HCT116 (cell line): ENCODE measurements around the gene ZBTB21. TPM values are rescaled to one million over a fixed set of nuclear protein-coding genes. Genes with fewer than 3 reads are reported as not detected.

ENCODE experiments used
- ATAC-seq: fragments of 200-7000 bp; cut with Tn5 transposase; 2 replicates; pipeline ENCODE4 v1.9.1; 2020; ENCODE audit warnings: mild to moderate bottlenecking, moderate library complexity
- BruUV-seq: library from RNA; stranded (reverse); fragments of 400-500 nt; replicated peaks from 2 replicates; lab custom pipeline; 2021; lab: Mats Ljungman, UMichigan
- CTCF ChIA-PET: fragments of 300-600 bp; sonication (Branson Sonifier 250); formaldehyde crosslinking; loops from one replicate; lab custom pipeline; 2021; ENCODE audit warnings: antibody characterized with exemption; lab: Charles Lee
- POLR2A ChIA-PET: fragments of 300-600, 350-600 bp; sonication (Branson Sonifier 250); formaldehyde crosslinking; loops from one replicate; lab custom pipeline; 2021; ENCODE audit warnings: antibody characterized with exemption; lab: Charles Lee
- RAD21 ChIA-PET, 2 experiments: fragments of 300-600 bp; sonication (Branson Sonifier 250); formaldehyde crosslinking; loops; one replicate each; lab custom pipeline; 2023; ENCODE audit warnings: low total read pairs in 2 of 2; ENCODE audit not compliant: uncharacterized antibody in 2 of 2, unreplicated experiment in 2 of 2, low non-redundant PET in 1 of 2; lab: Charles Lee
- DNase-seq: peaks from one replicate; pipeline ENCODE4 v3.0.0-alpha.2; 2010; ENCODE audit warnings: low read depth, low spot score
- H2AFZ ChIP-seq: fragments of 200-600 bp; shearing (Covaris generic), sonication (generic); 2 replicates; pipeline ENCODE4 v1.6.1; 2017; ENCODE audit warnings: low read depth, mixed run types, mixed read lengths, antibody characterized with exemption, low read length; ENCODE audit not compliant: poor library complexity, severe bottlenecking
- H3K27ac ChIP-seq: 2 replicates; pipeline ENCODE4 v1.5.1; 2012; ENCODE audit warnings: low read depth, low read length
- H3K27me3 ChIP-seq: fragments of 200-600 bp; sonication (generic); 2 replicates; pipeline ENCODE4 v1.6.1; 2016; ENCODE audit warnings: mixed run types, low read length, mixed read lengths; ENCODE audit not compliant: insufficient read depth
- H3K36me3 ChIP-seq, 2 experiments: fragments of 200-500 bp in 1 of 2; fragments of 200-600 bp in 1 of 2; sonication (Bioruptor generic) in 1 of 2; sonication (generic) in 1 of 2; 2 replicates each; pipeline versions ENCODE4 v1.5.1 to v1.6.1; 2014 to 2016; ENCODE audit warnings: low read length in 2 of 2, inconsistent platforms in 1 of 2, mixed read lengths in 1 of 2, mixed run types in 1 of 2; ENCODE audit not compliant: insufficient read depth in 2 of 2, control insufficient read depth in 1 of 2
- H3K4me1 ChIP-seq, 2 experiments: fragments of 200-600 bp in 1 of 2; sonication (generic) in 1 of 2; 2 replicates each; pipeline versions ENCODE4 v1.5.1 to v1.6.1; 2012 to 2017; ENCODE audit warnings: low read length in 2 of 2, inconsistent platforms in 1 of 2, mild to moderate bottlenecking in 1 of 2, mixed read lengths in 1 of 2, mixed run types in 1 of 2, moderate library complexity in 1 of 2; ENCODE audit not compliant: insufficient read depth in 2 of 2, control insufficient read depth in 1 of 2
- H3K4me2 ChIP-seq: fragments of 200-600 bp; sonication (generic); 2 replicates; pipeline ENCODE4 v1.6.1; 2017; ENCODE audit warnings: mixed run types, low read length, mixed read lengths
- H3K4me3 ChIP-seq, 2 experiments: fragments of 200-600 bp in 1 of 2; sonication (generic) in 1 of 2; replicated peaks in 1 of 2; 2 replicates each; pipeline ENCODE4 v1.5.1; 2011 to 2016; ENCODE audit warnings: low read length in 2 of 2, control low read depth in 1 of 2, low read depth in 1 of 2, mild to moderate bottlenecking in 1 of 2, mixed read lengths in 1 of 2, mixed run types in 1 of 2
- H3K79me2 ChIP-seq: fragments of 200-600 bp; sonication (generic); 2 replicates; pipeline ENCODE4 v1.6.1; 2017; ENCODE audit warnings: mild to moderate bottlenecking, mixed run types, low read length, moderate library complexity, mixed read lengths; ENCODE audit not compliant: insufficient read depth
- H3K9ac ChIP-seq: fragments of 200-600 bp; sonication (generic); 2 replicates; pipeline ENCODE4 v1.6.1; 2016; ENCODE audit warnings: low read length, mixed read lengths
- H3K9me2 ChIP-seq: fragments of 200-600 bp; sonication (generic), shearing (Covaris generic); 2 replicates; pipeline ENCODE4 v1.6.1; 2017; ENCODE audit warnings: mixed run types, mild to moderate bottlenecking, moderate library complexity; ENCODE audit not compliant: insufficient read depth
- H3K9me3 ChIP-seq, 2 experiments: fragments of 200-500 bp in 1 of 2; fragments of 200-600 bp in 1 of 2; sonication (Bioruptor generic) in 1 of 2; sonication (generic) in 1 of 2; 2 replicates each; pipeline ENCODE4 v1.6.1; 2014 to 2017; ENCODE audit warnings: low read length in 2 of 2, mixed read lengths in 2 of 2, inconsistent platforms in 1 of 2, low read depth in 1 of 2, mild to moderate bottlenecking in 1 of 2, mixed run types in 1 of 2, moderate library complexity in 1 of 2; ENCODE audit not compliant: control insufficient read depth in 1 of 2, insufficient read depth in 1 of 2
- H4K20me1 ChIP-seq: fragments of 200-600 bp; sonication (generic), shearing (Covaris generic); 2 replicates; pipeline ENCODE4 v1.6.1; 2017; ENCODE audit warnings: mixed run types, mild to moderate bottlenecking, moderate library complexity; ENCODE audit not compliant: insufficient read depth
- CEBPB ChIP-seq: IDR thresholded peaks from 2 replicates; pipeline ENCODE4 v1.6.1; 2012; ENCODE audit warnings: low read depth
- ELF1 ChIP-seq: IDR thresholded peaks from 2 replicates; pipeline ENCODE4 v1.6.1; 2012; ENCODE audit warnings: low read depth, borderline replicate concordance
- POLR2AphosphoS5 ChIP-seq: IDR thresholded peaks from 2 replicates; pipeline ENCODE4 v1.6.1; 2011; ENCODE audit warnings: mild to moderate bottlenecking, low read depth, low read length, moderate library complexity
- SIN3A ChIP-seq: IDR thresholded peaks from 2 replicates; pipeline ENCODE4 v1.6.1; 2012; ENCODE audit warnings: low read depth
- SP1 ChIP-seq: IDR thresholded peaks from 2 replicates; pipeline ENCODE4 v1.6.1; 2012; ENCODE audit warnings: low read depth
- TCF7L2 ChIP-seq: IDR thresholded peaks from 2 replicates; pipeline ENCODE4 v1.7.0; 2011; ENCODE audit warnings: borderline replicate concordance, inconsistent platforms; ENCODE audit not compliant: insufficient read depth, insufficient read length; ENCODE audit errors: extremely low read depth
- YY1 ChIP-seq: IDR thresholded peaks from 2 replicates; pipeline ENCODE4 v1.6.1; 2011; ENCODE audit warnings: low read length, low read depth, moderate library complexity, mild to moderate bottlenecking; ENCODE audit not compliant: insufficient replicate concordance; ENCODE audit errors: extremely low read depth
- intact Hi-C: fragments of 100-400 bp; cut with micrococcal nuclease; formaldehyde crosslinking; loops from 2 replicates; pipeline ENCODE4 v1.10.0; 2022
- total RNA-seq: library from RNA; stranded (reverse); gene quantifications from one replicate; pipeline ENCODE4 v1.2.1, GENCODE V29; 2021; ENCODE audit not compliant: unreplicated experiment
- TF ChIP-seq, protein P1 (sequence below): IDR thresholded peaks from 2 replicates; pipeline ENCODE4 v1.6.1; 2012
- TF ChIP-seq, protein P2 (sequence below): IDR thresholded peaks from 2 replicates; pipeline ENCODE4 v1.6.1; 2011; ENCODE audit warnings: mild to moderate bottlenecking, low read length, moderate library complexity; ENCODE audit not compliant: insufficient replicate concordance; ENCODE audit errors: extremely low read depth
- TF ChIP-seq, protein P3 (sequence below), 3 experiments: fragments of 200-600 bp in 1 of 3; sonication (generic) in 1 of 3; IDR thresholded peaks in 2 of 3; conservative IDR thresholded peaks in 1 of 3; 2 replicates each; pipeline ENCODE4 v1.5.1; 2012 to 2017; ENCODE audit warnings: low read depth in 2 of 3, low read length in 2 of 3, antibody characterized with exemption in 1 of 3, borderline replicate concordance in 1 of 3, control low read depth in 1 of 3, mild to moderate bottlenecking in 1 of 3, mixed read lengths in 1 of 3, mixed run types in 1 of 3, moderate library complexity in 1 of 3; ENCODE audit not compliant: insufficient read depth in 1 of 3

Gene ZBTB21
- total RNA-seq, 1 experiment from 2014 or later: 28.7 TPM

DNA sequence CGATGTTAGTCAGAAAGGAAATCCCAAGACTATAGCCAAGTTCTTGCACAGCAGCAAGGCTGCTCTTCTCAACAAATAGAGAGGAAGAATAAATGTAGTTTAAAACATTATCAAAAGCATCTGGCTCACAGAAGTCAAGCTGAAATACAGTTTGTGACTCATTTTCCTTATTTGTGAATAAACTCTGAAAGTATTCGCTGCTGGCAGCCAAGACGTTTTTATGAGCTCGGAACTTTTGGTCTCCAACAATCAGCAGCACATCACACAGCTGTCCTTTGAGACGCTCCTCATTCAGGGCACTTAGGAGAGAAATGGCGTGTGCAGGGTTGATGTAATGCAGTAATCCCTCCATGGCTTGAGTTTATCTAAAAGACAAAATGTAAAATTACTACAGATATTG lies 16.4 kb downstream of the ZBTB21 start:
- Histone ChIP-seq H3K4me3 (no peak overlapping the region), H3K79me2 (peaks cover 21% of the 10 kb centered on the region), H3K27ac (no peak overlapping the region), H3K9me2 (no peaks in the 10 kb centered on the region), H3K4me2 (no peak overlapping the region), H2AFZ (no peak overlapping the region), H3K9ac (no peak overlapping the region), H3K9me3 (no peaks in the 10 kb centered on the region; a peak in 1 of 4 replicates), H3K4me1 (no peaks in the 10 kb centered on the region), H3K36me3 (peaks cover 23 to 37% of the 10 kb centered on the region in 2 experiments; a peak in 3 of 4 replicates), H3K27me3 (no peaks in the 10 kb centered on the region), H4K20me1 (no peaks in the 10 kb centered on the region)
- intact Hi-C loops: no loop called here
- ChIA-PET POLR2A (no interaction called here), CTCF (no interaction called here), RAD21 (interaction anchor here in 1 of 2 experiments (0.6 kb wide), 1 partner anchor 177 kb away, joined by 3 read pairs; no protein-coding TSS in a partner anchor)
- ATAC-seq (no peak), DNase-seq (no peak)
- BruUV-seq: no TSS peak
- TF ChIP-seq ELF1: no peak
- TF ChIP-seq, protein P1, sequence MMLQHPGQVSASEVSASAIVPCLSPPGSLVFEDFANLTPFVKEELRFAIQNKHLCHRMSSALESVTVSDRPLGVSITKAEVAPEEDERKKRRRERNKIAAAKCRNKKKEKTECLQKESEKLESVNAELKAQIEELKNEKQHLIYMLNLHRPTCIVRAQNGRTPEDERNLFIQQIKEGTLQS: no peak
- no peak for TF ChIP-seq TCF7L2
- TF ChIP-seq, protein P2, sequence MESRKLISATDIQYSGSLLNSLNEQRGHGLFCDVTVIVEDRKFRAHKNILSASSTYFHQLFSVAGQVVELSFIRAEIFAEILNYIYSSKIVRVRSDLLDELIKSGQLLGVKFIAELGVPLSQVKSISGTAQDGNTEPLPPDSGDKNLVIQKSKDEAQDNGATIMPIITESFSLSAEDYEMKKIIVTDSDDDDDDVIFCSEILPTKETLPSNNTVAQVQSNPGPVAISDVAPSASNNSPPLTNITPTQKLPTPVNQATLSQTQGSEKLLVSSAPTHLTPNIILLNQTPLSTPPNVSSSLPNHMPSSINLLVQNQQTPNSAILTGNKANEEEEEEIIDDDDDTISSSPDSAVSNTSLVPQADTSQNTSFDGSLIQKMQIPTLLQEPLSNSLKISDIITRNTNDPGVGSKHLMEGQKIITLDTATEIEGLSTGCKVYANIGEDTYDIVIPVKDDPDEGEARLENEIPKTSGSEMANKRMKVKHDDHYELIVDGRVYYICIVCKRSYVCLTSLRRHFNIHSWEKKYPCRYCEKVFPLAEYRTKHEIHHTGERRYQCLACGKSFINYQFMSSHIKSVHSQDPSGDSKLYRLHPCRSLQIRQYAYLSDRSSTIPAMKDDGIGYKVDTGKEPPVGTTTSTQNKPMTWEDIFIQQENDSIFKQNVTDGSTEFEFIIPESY: no peak
- TF ChIP-seq POLR2AphosphoS5: no peak
- TF ChIP-seq SIN3A: no peak
- no peak for TF ChIP-seq YY1
- TF ChIP-seq, protein P3, sequence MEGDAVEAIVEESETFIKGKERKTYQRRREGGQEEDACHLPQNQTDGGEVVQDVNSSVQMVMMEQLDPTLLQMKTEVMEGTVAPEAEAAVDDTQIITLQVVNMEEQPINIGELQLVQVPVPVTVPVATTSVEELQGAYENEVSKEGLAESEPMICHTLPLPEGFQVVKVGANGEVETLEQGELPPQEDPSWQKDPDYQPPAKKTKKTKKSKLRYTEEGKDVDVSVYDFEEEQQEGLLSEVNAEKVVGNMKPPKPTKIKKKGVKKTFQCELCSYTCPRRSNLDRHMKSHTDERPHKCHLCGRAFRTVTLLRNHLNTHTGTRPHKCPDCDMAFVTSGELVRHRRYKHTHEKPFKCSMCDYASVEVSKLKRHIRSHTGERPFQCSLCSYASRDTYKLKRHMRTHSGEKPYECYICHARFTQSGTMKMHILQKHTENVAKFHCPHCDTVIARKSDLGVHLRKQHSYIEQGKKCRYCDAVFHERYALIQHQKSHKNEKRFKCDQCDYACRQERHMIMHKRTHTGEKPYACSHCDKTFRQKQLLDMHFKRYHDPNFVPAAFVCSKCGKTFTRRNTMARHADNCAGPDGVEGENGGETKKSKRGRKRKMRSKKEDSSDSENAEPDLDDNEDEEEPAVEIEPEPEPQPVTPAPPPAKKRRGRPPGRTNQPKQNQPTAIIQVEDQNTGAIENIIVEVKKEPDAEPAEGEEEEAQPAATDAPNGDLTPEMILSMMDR (IDR thresholded peaks at IDR 0.05 in 2 of 3, conservative IDR thresholded peaks at IDR 0.05 in 1 of 3; ENCODE audit: borderline replicate concordance in 1 of 3, insufficient read depth in 1 of 3, low read depth in 2 of 3, low read length in 2 of 3): no peak
- no peak for TF ChIP-seq SP1
- no peak for TF ChIP-seq CEBPB
